Kidney epithelial cell (primary cell): Measurements from ENCODE around the gene GTSF1L. TPM values are rescaled to one million over a fixed set of nuclear protein-coding genes. Genes with fewer than 3 reads are reported as not detected.

Experiments used
- DNase-seq: peaks from one replicate; pipeline ENCODE4 v3.0.0-alpha.2; 2010; ENCODE audit warnings: low read depth
- H3K27me3 ChIP-seq: 2 replicates; pipeline ENCODE4 v1.6.0; 2011; ENCODE audit warnings: low read length; ENCODE audit not compliant: control insufficient read depth, insufficient read depth
- H3K36me3 ChIP-seq: 2 replicates; pipeline ENCODE4 v1.5.1; 2011; ENCODE audit warnings: low read length; ENCODE audit not compliant: control insufficient read depth, insufficient read depth
- H3K4me3 ChIP-seq: 2 replicates; pipeline ENCODE4 v1.5.1; 2011; ENCODE audit warnings: low read depth, mild to moderate bottlenecking, control low read depth, low read length
- CTCF ChIP-seq: IDR thresholded peaks from 2 replicates; pipeline ENCODE4 v1.5.1; 2011; ENCODE audit warnings: mild to moderate bottlenecking, moderate library complexity, low read length, control low read depth, inconsistent platforms; ENCODE audit not compliant: insufficient read depth, poor library complexity, severe bottlenecking
- total RNA-seq: library from RNA; depleted of rRNA; stranded (reverse); fragments of >200 nt; gene quantifications from 2 replicates; pipeline ENCODE4 v1.2.3, GENCODE V29; 2015

The GTSF1L gene
- total RNA-seq, 1 donor from 2014 or later, result not detected

DNA sequence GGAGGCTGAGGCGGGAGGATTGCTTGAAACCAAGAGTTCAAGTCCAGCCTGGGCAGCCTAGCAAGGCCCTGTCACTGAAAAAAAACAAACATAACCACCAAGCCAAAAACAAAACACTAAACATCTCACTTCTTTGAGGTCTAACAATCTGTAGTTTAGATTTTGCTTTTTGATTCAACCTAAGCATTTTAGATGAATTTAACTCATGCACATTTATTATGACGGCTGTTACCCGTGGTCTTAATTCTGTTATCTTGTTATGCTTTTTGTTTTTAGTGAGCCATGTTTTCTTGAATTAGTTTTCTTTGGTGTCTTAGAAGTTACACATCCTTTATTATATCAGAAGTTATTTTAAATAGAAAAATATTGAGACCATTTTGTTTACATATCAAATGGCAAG, 13.8 kb upstream of the GTSF1L start:
- Histone ChIP-seq H3K27me3 (no peaks in the 10 kb centered on the region), H3K4me3 (no peak overlapping the region), H3K36me3 (no peaks in the 10 kb centered on the region)
- TF ChIP-seq CTCF, result no peak
- no peak for DNase-seq

- no peak for DNase-seq
- Histone ChIP-seq H3K36me3 (no peaks in the 10 kb centered on the region), H3K27me3 (no peaks in the 10 kb centered on the region), H3K4me3 (no peak overlapping the region)
- TF ChIP-seq CTCF, result no peak
Measured at GRCh38 chr20:43739148-43739749, 12.4 kb upstream of the GTSF1L start.

DNA sequence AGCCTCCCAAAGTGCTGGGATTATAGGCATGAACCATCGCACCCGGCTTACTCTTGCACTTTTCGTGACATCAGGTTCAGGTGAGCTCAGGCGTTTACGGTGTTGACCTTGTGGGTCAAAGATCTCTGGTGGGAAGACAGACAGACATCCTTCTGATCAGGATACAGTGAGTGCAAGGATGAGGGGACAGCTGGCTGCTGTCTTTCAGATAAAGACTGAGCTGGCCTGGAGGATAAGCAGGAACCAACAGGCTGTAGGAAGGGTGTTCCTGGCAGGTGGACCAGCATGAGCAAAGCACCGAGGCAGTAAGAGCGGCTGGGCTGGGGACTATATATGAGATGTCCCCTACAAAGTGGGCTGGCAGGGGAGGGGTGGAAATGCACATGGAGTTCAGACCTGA, 11.1 kb upstream of the GTSF1L start:
- no peak for DNase-seq
- Histone ChIP-seq H3K4me3 (no peak overlapping the region), H3K27me3 (no peaks in the 10 kb centered on the region), H3K36me3 (no peaks in the 10 kb centered on the region)
- no peak for TF ChIP-seq CTCF

DNA sequence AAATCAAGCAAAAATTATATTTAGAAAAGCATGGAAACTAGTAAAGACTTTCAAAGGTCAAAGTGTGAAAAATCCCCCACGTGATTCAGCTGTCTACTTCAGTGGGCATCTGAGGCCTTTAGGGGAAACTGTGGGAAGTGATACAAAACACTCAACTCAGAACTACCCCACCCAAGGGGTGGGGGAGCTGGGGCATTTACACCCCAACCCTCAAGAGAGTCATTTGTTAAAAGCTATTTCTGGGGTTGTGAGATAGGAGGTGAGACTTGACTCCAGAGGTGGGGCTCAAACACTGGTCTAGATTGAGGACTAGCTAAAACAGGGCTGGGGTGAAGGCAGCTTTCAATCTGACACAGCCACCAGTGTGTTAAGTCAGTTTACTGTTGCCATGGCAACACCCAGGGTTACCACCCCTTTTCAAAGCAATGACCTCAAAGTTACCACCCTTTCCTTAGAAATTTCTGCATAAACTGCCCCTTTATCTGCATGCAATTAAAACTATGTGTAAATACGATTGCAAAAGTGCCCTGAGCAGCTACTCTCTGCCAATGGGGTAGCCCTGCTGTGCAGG, 9.9 kb upstream of the GTSF1L start:
- no peak for DNase-seq
- Histone ChIP-seq H3K27me3 (no peaks in the 10 kb centered on the region), H3K4me3 (no peak overlapping the region), H3K36me3 (no peaks in the 10 kb centered on the region)
- no peak for TF ChIP-seq CTCF

DNA sequence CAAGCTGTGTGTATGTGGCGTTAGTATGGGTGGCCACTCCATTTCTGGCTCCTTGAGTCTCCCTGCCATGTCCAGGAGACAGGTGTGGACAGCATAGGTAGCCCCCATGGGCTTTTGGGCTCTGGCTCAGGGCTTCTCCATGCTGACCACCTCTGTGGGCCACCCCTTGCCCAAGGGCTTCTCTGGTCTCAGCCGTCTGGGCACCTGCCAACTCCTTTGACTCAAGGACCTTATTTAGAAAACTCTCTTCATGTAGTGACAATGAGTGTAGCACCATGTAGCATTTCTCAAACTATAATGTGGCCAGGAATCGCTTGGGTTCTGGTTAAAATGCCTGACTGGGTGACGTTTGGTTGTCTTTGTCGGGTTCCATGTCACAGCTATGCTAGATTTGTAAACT, 5.1 kb upstream of the GTSF1L start:
- Histone ChIP-seq H3K4me3 (no peak overlapping the region), H3K27me3 (no peaks in the 10 kb centered on the region), H3K36me3 (no peaks in the 10 kb centered on the region)
- TF ChIP-seq CTCF, result no peak
- no peak for DNase-seq

DNA sequence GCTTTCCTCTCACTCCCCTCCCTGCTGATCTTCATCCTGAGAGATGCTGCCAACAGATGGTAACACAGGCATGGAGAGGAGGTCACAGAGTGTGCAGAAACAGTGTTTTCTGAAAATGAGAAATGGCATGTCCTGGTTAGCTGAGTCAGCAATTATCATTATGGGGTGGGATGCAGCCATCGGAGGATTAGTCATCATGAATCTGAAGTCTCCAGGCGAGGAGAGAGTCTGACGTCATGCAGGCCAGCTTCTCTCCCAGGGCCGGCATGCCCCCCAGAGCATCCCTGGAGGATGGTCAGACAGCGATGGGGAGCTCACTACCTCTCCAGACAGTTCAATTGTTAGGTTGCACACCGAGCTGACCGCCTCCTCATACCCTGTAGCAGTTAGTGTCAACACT, 4.7 kb upstream of the GTSF1L start:
- H3K4me3 ChIP-seq, result no peak overlapping the region
- TF ChIP-seq CTCF, result no peak
- no peaks in the 10 kb centered on the region for H3K27me3 ChIP-seq
- no peaks in the 10 kb centered on the region for H3K36me3 ChIP-seq
- DNase-seq, result no peak
